ENCODE data around the gene B4GALT6.

DNA sequence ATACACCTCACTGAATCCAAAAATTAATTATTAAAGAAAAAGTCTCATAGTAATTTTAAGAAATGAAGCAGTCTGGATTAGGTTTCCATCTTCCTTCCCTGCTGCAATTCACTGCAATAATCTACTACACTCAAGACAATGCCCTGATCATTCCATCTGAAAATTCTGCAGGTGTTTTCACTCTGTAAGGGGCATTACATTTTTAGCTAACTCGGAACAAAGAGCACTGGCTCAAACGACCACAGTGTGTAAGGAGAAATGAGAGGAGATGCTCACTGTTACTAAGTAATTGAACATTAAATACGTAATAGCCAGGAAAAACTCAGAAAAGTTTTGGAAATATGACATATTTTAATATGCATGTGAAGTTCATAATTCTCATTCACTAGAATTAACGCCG is 1.3 kb downstream of the B4GALT6 start:
- TF ChIP-seq, protein P1, sequence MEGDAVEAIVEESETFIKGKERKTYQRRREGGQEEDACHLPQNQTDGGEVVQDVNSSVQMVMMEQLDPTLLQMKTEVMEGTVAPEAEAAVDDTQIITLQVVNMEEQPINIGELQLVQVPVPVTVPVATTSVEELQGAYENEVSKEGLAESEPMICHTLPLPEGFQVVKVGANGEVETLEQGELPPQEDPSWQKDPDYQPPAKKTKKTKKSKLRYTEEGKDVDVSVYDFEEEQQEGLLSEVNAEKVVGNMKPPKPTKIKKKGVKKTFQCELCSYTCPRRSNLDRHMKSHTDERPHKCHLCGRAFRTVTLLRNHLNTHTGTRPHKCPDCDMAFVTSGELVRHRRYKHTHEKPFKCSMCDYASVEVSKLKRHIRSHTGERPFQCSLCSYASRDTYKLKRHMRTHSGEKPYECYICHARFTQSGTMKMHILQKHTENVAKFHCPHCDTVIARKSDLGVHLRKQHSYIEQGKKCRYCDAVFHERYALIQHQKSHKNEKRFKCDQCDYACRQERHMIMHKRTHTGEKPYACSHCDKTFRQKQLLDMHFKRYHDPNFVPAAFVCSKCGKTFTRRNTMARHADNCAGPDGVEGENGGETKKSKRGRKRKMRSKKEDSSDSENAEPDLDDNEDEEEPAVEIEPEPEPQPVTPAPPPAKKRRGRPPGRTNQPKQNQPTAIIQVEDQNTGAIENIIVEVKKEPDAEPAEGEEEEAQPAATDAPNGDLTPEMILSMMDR (IDR thresholded peaks at IDR 0.05; ENCODE audit: low read depth, low read length, poor library complexity, severe bottlenecking), result no peak
- no peak for TF ChIP-seq EZH2phosphoT487 (IDR thresholded peaks at IDR 0.05; ENCODE audit: borderline replicate concordance, low read length)
